Pons (tissue), 1 donor: ENCODE measurements around the gene DENND1B.
"Not testable (repeated sequence)": the region's sequence is repeated elsewhere in the genome, so short reads cannot be mapped to it uniquely, and the experiment has no call there.

Experiments
- DNase-seq: peaks from one replicate; pipeline ENCODE4 v3.0.0-alpha.2; 2016; ENCODE audit warnings: low spot score

Gene DENND1B

GRCh38 chr1:197783510-197783948, 8.2 kb upstream of the DENND1B start:
- no peak for DNase-seq

- DNase-seq = no peak
Measured at GRCh38 chr1:197782722-197783360, 7.6 kb upstream of the DENND1B start.

DNA sequence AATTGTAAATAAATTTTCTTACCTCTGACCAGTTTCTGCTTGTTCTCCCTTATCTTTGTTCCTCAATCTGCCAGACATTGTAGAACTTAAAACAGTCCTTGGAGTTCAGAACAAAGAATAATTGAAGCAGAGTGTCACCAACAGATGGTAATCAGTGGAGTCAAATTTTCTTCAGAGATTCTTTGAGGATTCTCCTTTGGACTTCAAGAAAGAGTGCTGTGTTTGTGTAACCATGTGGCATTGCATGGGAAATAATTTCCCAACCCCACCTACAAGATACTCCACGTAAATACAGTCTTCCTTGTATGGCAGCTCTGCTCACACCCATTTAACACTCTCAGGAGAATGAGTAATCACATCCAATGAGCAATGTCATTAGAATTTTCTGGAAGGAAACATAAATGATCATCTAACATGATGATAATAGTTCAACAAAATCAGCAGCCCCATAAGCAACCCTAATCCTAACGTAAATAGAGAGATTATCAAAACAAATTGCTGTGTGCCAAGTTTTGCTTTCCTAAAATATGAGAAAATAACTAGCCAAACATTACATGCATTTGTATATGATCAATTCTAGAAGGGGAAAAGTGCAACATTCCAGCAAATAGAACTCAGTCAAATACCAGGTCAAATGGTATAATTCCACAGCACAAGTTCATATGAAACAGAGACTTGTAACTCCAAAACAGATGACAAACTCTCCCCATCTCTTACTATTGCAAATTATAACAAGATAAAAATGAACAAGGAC, 6.9 kb upstream of the DENND1B start:
- DNase-seq = no peak

GRCh38 chr1:197779921-197780320, 4.6 kb upstream of the DENND1B start:
- DNase-seq = no peak

- DNase-seq = no peak
Measured at GRCh38 chr1:197778366-197778945, 3.2 kb upstream of the DENND1B start.

DNA sequence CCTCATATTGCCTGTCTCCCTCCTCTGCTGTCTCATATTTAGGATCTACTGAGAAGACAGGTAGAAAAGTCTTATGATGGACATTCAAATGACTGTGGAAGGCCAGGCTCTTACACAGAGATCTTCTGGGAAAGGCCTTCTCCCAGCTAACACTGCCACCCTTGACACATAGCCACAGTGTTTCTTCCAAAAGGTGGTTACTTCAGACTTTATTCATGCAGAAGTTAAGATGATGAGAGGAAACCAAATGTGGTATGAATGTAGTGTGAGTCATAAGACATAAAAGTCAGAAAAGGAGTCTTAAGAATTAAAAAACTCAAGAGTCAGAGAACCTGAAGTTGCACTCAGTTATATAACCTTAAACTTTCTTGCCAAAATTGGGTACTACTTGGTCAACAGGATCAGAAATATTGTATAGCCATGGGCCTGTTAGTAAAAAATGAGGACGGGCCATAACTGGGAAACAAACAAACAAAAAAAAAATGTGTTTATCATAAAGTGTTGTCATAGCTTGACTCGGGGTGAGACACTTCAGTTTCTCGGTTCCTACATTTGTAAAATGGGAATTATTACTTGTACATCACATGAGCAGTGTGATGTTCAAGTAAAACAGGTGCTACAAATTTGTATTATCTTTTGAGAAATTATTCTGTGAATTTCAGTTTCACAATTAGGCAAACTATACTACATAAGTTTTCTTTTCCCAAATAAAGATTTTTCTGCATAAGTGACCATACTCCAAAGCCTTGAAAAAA, 1.2 kb upstream of the DENND1B start:
- peak; percentile 29 for DNase-seq

DNA sequence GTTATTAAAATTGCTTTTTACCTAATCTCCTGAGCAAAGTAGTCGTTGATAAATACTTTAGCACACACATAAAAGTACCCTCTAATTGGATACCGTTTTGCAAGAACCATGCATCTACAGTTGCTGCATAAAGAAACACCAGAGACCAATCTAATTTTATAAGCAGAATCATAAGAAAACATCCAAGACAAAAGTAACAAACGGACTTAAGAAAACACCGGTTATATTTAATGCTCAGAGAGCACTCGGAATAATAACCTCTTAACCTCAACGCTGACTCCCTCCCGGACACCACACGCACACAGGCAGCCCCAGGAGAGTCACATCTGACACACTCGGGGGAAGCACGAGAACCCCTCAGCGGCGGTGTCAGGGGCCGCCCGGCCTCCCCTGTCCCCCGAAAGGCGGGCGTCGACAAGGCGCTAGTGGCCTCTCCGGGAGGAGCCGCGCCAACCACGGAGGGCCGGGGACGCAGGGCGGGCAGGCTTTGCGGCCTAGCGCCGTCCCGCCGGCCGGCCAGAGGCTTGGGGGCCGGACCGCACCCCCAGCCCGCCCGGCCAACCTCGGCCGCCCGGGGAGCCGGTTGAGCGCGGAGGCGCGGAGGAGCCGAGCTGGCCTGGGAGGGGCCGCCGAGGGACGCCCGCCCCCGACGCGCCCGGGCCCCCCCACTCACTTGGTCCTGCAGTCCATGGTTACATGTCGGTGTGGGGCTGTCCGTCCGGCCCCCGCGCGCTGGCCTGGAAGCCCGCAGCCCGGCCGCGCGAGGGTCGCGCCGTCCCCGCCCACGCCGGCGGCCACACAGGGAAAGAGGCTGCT, 606 bp downstream of the DENND1B start:
- DNase-seq = no peak

DNA sequence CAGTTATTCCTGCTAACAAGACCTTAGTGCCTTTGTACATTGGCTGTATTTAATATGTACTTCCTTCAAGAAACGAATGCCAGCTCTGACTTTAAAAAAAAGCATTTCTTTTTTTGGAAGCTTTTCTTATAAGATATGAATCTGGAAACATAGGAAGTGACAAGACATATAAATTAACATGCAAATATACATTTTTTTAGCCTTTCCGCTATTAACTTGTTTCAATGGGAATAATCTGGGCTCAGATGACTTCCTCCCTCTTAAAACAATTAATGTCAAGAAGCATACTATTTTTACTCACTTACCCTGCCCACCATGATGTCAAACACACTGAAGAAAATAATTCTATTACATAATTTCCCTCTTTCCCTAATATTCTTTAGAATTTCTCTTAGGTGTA, 1.4 kb downstream of the DENND1B start:
- DNase-seq = no peak

DNA sequence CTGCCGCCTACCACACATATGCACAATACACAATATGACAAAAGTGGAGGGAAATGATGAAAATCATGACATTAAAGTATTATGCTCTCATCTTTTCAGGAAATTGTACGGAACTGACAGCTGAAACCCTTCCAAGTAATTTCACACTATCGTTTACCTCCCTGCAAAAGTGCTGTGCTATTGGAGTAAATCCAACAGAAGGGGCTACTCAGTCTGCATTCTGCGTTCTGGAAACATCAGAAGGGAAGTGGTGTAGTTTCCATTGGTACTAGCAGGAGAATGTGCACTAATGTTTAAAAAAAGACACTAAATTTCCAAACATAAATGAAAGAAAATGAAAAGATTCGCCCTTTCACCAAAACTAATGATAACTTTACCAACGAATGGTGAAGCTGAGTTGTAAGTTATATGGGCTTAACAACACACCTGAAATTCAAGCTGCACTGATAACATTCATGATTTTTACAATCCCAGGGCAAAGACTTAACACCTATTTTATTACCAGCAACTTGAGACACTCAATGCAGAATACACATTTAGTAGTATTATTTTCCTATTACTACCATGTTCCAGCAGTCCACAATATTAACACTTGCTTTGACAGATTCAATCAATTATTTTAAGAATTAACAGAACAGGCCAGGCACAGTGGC, 3.2 kb downstream of the DENND1B start:
- no peak for DNase-seq

- no peak for DNase-seq
Measured at GRCh38 chr1:197771386-197771785, 3.9 kb downstream of the DENND1B start.

GRCh38 chr1:197770243-197770642, 5.0 kb downstream of the DENND1B start:
- no peak for DNase-seq

GRCh38 chr1:197769287-197769686, 6.0 kb downstream of the DENND1B start:
- no peak for DNase-seq

DNA sequence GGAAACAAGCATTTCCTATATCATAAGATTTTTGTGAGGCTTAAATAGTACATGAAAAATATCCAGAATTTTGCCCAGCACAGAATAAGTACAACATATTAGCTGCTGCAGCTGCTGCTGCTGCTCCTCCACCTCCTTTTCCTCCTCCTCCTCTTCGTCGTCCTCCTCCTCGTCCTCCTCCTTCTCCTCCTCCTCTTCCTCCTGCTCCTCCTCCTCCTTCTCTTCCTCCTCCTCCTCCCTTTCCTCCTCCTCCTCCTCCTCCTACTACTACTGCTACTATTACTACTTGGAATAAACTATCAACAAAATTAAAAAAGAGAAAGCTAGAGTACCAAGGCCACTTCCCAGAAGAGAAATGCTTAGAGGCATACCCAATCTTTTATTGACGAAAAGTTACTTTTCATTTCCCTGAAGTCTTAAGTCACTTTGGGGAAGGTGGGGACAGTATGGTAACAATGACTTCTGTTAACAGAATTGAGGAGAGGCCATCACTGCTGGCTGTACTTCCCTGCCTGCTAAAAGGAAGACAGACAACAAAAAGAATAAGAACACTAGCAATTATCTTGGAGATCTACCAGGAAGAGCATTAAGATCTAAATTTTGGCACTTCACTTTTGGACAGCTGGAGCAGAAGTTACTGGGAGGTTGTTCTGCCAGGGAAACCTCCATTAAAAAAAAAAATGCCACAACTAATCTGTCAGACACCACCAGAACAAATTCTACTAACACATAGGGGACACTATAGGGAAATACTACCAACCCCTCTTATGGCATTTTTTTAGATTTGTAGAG, 7.1 kb downstream of the DENND1B start:
- no peak for DNase-seq

DNA sequence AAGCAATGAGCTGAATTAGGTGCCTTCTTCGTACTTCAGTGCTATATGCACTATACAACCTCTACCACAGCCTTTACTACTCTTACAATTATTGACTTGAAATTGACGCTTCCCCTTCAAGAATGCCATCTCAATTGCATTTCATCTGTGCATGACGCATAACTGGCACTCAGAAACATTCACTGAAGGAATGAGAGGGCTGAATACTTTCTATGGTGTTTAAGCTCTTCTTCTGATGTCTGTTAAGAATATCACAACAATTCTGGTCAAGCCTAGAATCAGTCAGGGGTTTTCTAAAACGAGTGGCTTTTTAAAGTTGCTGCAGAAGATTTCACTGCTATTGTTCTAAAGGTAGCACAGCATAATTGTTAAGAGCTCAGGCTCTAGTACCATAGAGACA, 11.5 kb downstream of the DENND1B start:
- DNase-seq = no peak

DNA sequence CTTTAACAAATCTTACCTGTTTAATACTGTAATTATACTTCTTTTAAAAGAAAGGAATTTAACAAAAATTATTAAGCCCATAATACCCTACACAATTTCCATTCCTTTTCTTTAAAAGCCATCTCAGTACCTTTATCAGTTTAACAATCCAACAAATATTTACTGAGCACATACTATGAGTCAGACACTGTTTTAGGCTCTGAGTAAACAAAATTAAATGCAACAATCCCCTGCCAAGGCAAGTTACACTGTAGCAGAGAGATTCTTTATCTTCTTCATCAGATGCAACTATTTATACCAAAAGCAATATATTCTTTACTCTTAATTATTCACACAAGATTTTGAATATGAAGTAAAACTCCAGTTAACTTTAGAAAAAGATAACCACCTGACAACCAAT, 12.0 kb downstream of the DENND1B start:
- DNase-seq = no peak

DNA sequence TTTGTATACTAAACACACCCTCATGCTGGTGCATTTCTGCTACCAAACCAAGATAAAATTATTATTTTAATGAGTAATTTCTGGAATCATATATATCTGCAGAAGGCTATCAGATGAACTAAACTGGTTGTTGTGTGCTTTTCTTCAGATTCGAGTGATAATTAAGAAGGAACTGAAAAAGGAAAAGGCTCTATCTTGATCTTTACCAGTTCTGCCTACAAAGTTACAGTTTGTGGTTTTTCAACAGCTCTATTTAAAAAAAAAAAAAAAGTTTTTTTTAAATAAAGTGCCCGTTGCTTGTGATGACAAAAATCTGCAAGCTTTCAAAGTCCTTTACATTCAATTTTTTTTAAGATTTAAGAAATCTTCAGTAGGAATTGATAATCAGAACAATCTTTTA, 13.6 kb downstream of the DENND1B start:
- no peak for DNase-seq

DNA sequence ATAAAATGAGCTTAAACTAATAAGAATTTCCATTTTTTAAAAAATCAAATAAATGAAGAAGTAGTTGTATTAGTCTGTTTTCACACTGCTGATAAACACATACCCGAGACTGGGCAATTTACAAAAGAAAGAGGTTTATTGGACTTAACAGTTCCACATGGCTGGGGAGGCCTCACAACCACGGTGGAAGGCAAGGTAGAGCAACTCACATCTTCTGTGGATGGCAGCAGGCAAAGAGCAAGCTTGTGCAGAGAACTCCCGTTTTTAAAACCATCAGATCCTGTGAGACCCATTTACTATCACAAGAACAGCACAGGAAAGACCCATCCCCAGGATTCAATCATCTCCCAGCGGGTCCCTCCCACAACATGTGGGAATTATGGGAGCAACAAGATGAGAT, 19.7 kb downstream of the DENND1B start:
- not testable (repeated sequence) for DNase-seq

GRCh38 chr1:197752652-197753164, 22.6 kb downstream of the DENND1B start:
- DNase-seq = not testable (repeated sequence)

GRCh38 chr1:197750366-197750765, 24.9 kb downstream of the DENND1B start:
- DNase-seq = no peak

GRCh38 chr1:197745911-197746310, 29.4 kb downstream of the DENND1B start:
- DNase-seq = no peak
